ENCODE results near the gene NOA1.

DNA sequence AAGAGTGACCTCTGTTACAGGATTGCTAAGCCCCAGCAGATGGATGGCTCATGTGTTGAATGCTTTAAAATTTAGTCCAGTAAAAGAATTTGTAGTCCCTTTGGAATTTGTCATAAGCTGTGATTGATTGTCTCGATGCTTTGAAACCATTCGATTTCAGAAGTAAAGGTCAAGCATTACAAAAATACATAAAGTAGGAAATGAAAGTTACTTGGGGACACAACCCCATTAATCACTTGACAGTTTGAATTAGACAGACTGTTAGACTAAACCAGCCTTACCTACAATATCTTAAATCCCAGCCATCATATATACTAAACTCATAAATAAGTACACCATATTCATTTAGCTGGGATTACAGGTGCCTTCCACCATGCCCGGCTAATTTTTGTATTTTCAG is 63.1 kb downstream of the NOA1 start:
- TF ChIP-seq, protein P1, sequence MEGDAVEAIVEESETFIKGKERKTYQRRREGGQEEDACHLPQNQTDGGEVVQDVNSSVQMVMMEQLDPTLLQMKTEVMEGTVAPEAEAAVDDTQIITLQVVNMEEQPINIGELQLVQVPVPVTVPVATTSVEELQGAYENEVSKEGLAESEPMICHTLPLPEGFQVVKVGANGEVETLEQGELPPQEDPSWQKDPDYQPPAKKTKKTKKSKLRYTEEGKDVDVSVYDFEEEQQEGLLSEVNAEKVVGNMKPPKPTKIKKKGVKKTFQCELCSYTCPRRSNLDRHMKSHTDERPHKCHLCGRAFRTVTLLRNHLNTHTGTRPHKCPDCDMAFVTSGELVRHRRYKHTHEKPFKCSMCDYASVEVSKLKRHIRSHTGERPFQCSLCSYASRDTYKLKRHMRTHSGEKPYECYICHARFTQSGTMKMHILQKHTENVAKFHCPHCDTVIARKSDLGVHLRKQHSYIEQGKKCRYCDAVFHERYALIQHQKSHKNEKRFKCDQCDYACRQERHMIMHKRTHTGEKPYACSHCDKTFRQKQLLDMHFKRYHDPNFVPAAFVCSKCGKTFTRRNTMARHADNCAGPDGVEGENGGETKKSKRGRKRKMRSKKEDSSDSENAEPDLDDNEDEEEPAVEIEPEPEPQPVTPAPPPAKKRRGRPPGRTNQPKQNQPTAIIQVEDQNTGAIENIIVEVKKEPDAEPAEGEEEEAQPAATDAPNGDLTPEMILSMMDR (IDR thresholded peaks at IDR 0.05; ENCODE audit: poor library complexity, severe bottlenecking): no peak
- TF ChIP-seq EP300 (conservative IDR thresholded peaks at IDR 0.05; ENCODE audit: poor library complexity, severe bottlenecking) (no peak), EZH2 (IDR thresholded peaks at IDR 0.05; ENCODE audit: borderline replicate concordance, insufficient read depth, low read length, poor library complexity, severe bottlenecking) (no peak), POLR2AphosphoS5 (IDR thresholded peaks at IDR 0.05) (no peak)
